ENCODE measurements around the gene JAM3. TPM values are rescaled to one million over a fixed set of nuclear protein-coding genes. Genes with fewer than 3 reads are reported as not detected.

The JAM3 gene
- total and polyA plus RNA-seq, 2 of the 8 experiments (the other 6 are each of a cell fraction or from before 2014, with no cell fraction given), result 19.6 to 42.8 TPM

DNA sequence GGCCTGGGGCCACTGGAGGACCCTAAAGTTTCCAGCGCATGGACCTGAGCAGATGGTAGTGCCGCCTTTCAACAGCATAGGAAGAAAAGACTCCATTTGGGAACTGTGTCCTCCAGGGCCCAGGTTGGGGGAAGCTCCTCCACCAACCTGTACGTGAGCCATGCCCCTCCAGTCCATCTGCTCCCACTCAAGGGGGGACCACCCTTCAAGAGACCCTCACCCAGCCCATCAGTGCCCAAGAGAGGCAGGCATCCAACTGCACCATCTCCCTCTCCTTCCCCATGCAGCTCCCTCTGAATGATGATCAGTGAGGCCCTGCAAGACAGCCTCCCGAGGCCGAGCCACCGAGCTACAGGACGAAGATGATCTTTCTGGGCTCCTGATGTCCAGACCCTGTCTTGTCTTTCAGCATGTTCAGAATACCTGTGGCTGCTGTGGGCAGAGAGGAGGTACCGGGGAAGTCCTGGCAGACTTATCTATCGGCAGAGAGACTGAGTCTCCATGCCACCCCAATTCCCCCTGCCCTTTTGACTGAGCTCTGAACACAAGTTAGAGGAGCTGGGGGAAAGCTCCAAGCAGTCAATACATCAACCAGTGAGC is 25.0 kb upstream of the JAM3 start (continued):
- TF ChIP-seq, protein P1, sequence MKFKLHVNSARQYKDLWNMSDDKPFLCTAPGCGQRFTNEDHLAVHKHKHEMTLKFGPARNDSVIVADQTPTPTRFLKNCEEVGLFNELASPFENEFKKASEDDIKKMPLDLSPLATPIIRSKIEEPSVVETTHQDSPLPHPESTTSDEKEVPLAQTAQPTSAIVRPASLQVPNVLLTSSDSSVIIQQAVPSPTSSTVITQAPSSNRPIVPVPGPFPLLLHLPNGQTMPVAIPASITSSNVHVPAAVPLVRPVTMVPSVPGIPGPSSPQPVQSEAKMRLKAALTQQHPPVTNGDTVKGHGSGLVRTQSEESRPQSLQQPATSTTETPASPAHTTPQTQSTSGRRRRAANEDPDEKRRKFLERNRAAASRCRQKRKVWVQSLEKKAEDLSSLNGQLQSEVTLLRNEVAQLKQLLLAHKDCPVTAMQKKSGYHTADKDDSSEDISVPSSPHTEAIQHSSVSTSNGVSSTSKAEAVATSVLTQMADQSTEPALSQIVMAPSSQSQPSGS (IDR thresholded peaks at IDR 0.05; ENCODE audit: low read length), result no peak
- TF ChIP-seq KDM1A (IDR thresholded peaks at IDR 0.05; ENCODE audit: borderline replicate concordance, low read length) (no peak), RFX5 (IDR thresholded peaks at IDR 0.05; ENCODE audit: borderline replicate concordance, low read depth, low read length) (no peak), RXRA (IDR thresholded peaks at IDR 0.05; ENCODE audit: insufficient read depth, low read depth, low read length) (no peak), FOSL1 (IDR thresholded peaks at IDR 0.05; ENCODE audit: insufficient read depth, low read depth, low read length) (no peak), TAF7 (optimal IDR thresholded peaks at IDR 0.05; ENCODE audit: borderline replicate concordance, low read depth, low read length) (no peak), RNF2 (IDR thresholded peaks at IDR 0.05; ENCODE audit: borderline replicate concordance, low read depth, low read length, missing control alignments, poor library complexity, severe bottlenecking) (no peak)
- TF ChIP-seq, protein P2, sequence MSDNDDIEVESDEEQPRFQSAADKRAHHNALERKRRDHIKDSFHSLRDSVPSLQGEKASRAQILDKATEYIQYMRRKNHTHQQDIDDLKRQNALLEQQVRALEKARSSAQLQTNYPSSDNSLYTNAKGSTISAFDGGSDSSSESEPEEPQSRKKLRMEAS (IDR thresholded peaks at IDR 0.05), result no peak

Data from H1 (cell line).